IMR-90 (cell line): Measurements from ENCODE around the gene PLB1.

Experiments
- MAFK ChIP-seq: IDR thresholded peaks from 2 replicates; pipeline ENCODE4 v1.6.1; 2012; ENCODE audit warnings: low read depth, low read length, improper control_type of control experiment
- NFE2L2 ChIP-seq: fragments of 150-350 bp; IDR thresholded peaks from 2 replicates; pipeline ENCODE4 v1.6.1; 2016; ENCODE audit warnings: low read depth, mild to moderate bottlenecking, low read length
- POLR2A ChIP-seq: IDR thresholded peaks from 2 replicates; pipeline ENCODE4 v1.6.1; 2012; ENCODE audit warnings: mild to moderate bottlenecking, low read depth, low read length
- RFX5 ChIP-seq: IDR thresholded peaks from 2 replicates; pipeline ENCODE4 v1.8.0; 2012; ENCODE audit warnings: low read depth, mild to moderate bottlenecking, low read length, moderate library complexity
- TF ChIP-seq, protein P1 (sequence below): conservative IDR thresholded peaks from 2 replicates; pipeline ENCODE4 v1.5.1; 2012; ENCODE audit warnings: mild to moderate bottlenecking, low read depth, low read length, improper control_type of control experiment

DNA sequence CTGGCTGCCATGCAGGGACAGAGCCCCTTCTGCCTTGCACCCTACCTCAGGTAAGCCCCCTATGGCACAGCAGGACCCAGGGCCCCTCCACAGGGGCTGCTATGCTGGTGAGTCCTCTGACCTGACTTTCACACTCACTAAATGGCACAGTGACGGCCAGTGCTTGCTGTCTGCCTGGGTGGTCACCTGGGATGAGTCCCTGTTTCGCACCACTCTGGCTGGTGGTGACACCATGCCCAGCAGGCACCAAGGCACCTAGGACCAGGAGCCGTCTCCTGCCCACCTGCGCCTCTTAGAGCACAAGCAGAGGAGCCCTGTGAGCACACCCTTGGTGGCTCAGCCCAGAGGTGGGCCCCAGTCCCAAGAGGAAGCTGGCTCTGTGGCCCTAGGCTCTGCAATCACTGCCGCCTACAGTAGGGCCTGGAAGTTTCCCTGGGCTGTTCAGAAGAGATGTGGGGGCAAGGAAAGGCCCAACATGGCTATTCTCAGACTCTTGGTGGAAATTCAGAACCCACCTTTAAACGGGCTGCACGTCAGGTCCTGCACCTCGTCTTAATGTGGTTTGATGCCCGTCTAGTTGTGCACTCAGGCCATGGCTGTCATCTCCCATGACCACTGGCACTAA lies 96.0 kb downstream of the PLB1 start:
- TF ChIP-seq NFE2L2, result no peak
- no peak for TF ChIP-seq POLR2A
- TF ChIP-seq MAFK, result no peak
- TF ChIP-seq, protein P1, sequence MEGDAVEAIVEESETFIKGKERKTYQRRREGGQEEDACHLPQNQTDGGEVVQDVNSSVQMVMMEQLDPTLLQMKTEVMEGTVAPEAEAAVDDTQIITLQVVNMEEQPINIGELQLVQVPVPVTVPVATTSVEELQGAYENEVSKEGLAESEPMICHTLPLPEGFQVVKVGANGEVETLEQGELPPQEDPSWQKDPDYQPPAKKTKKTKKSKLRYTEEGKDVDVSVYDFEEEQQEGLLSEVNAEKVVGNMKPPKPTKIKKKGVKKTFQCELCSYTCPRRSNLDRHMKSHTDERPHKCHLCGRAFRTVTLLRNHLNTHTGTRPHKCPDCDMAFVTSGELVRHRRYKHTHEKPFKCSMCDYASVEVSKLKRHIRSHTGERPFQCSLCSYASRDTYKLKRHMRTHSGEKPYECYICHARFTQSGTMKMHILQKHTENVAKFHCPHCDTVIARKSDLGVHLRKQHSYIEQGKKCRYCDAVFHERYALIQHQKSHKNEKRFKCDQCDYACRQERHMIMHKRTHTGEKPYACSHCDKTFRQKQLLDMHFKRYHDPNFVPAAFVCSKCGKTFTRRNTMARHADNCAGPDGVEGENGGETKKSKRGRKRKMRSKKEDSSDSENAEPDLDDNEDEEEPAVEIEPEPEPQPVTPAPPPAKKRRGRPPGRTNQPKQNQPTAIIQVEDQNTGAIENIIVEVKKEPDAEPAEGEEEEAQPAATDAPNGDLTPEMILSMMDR, result no peak
- no peak for TF ChIP-seq RFX5
